ENCODE results near the gene DMRTC2. TPM values are rescaled to one million over a fixed set of nuclear protein-coding genes. Genes with fewer than 3 reads are reported as not detected.

Gene DMRTC2
- total and polyA plus RNA-seq, 2 of the 8 experiments (the other 6 are each of a cell fraction or from before 2014, with no cell fraction given) = not detected

GRCh38 chr19:41861846-41862245, 17.0 kb downstream of the DMRTC2 start (continued):
- TF ChIP-seq RNF2 (IDR thresholded peaks at IDR 0.05; ENCODE audit: borderline replicate concordance, low read depth, low read length, missing control alignments, poor library complexity, severe bottlenecking) (no peak), CHD1 (IDR thresholded peaks at IDR 0.05; ENCODE audit: low read depth, low read length) (no peak), BACH1 (IDR thresholded peaks at IDR 0.05; ENCODE audit: low read length) (no peak), YY1 (IDR thresholded peaks at IDR 0.05; ENCODE audit: low read depth, low read length) (no peak), SIN3A (conservative IDR thresholded peaks at IDR 0.05 in 1 of 2, IDR thresholded peaks at IDR 0.05 in 1 of 2; ENCODE audit: low read depth in 1 of 2, low read length in 2 of 2) (no peak), FOSL1 (IDR thresholded peaks at IDR 0.05; ENCODE audit: insufficient read depth, low read depth, low read length) (no peak), CHD7 (IDR thresholded peaks at IDR 0.05; ENCODE audit: insufficient replicate concordance, low read length) (no peak), HDAC2 (IDR thresholded peaks at IDR 0.05; ENCODE audit: borderline replicate concordance in 1 of 2, low read depth in 2 of 2, low read length in 2 of 2) (no peak), CTBP2 (IDR thresholded peaks at IDR 0.05; ENCODE audit: borderline replicate concordance, insufficient read depth, insufficient read length, low read length) (no peak)
- TF ChIP-seq, protein P1, sequence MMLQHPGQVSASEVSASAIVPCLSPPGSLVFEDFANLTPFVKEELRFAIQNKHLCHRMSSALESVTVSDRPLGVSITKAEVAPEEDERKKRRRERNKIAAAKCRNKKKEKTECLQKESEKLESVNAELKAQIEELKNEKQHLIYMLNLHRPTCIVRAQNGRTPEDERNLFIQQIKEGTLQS (IDR thresholded peaks at IDR 0.05; ENCODE audit: insufficient read depth, low read depth, low read length) = no peak
